Activated T-cell treated with anti-CD3 and anti-CD28 coated beads for 4 hours (primary cell): Measurements from ENCODE around the gene ZFAND2B.
A peak's percentile ranks its signal among the peaks of the same experiment; 100 is the strongest.
"Not testable (repeated sequence)": the region's sequence is repeated elsewhere in the genome, so short reads cannot be mapped to it uniquely, and the experiment has no call there.

Source experiments
- DNase-seq: peaks from one replicate; pipeline ENCODE4 v3.0.0-alpha.2; 2020

The ZFAND2B gene

GRCh38 chr2:219253753-219254589, 47.4 kb downstream of the ZFAND2B start, which contains the start of gene TUBA4A:
Gene TUBA4A (minus strand): TSS chr2:219253918. CDS start chr2:219253858, 60 bp downstream.
- DNase-seq, result peak; percentile 90

DNA sequence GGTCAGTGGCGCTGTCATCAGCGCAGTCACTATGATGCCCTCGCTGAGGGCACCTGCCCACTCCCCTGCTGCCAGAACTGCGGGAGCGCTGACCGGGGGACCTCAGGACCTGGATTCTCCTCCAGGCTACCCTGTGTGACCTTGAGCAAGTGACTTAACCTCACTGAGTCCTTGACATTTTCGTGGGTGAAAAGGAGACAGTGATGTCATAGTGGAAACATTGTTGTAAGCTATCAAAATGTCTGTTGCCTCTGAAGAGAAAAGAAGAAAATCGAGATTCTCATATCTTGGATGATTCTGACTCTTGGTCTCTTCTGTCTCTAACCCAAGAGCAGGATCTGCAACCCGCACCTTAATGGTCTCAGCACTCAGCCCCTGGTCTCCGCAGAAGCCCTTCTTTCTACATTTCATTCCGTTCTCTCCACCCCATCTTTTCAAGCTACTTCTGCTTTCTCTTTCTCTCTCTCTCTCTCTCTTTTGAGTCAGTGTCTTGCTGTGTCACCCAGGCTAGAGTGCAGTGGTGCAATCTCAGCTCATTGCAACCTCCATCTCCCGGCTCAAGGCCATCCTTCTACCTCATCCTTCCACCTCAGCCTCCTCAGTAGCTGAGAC, 48.1 kb downstream of the ZFAND2B start:
- DNase-seq, result peak; percentile 19

- not testable (repeated sequence) for DNase-seq
Measured at GRCh38 chr2:219258942-219259341, 52.4 kb downstream of the ZFAND2B start.
